Pulmonary artery endothelial cell (primary cell): ENCODE measurements around the gene STUB1. TPM values are rescaled to one million over a fixed set of nuclear protein-coding genes. Genes with fewer than 3 reads are reported as not detected.
"Not testable (repeated sequence)": the region's sequence is repeated elsewhere in the genome, so short reads cannot be mapped to it uniquely, and the experiment has no call there.

Experiments used
- DNase-seq: peaks from one replicate; pipeline ENCODE4 v3.0.0-alpha.2; 2011; ENCODE audit warnings: low read depth, low spot score
- total RNA-seq: library from RNA; depleted of rRNA; stranded (reverse); fragments of >200 nt; gene quantifications from 2 replicates; pipeline ENCODE4 v1.2.3, GENCODE V29; 2014

STUB1 gene
- total RNA-seq, 1 donor from 2014 or later: 146 TPM

DNA sequence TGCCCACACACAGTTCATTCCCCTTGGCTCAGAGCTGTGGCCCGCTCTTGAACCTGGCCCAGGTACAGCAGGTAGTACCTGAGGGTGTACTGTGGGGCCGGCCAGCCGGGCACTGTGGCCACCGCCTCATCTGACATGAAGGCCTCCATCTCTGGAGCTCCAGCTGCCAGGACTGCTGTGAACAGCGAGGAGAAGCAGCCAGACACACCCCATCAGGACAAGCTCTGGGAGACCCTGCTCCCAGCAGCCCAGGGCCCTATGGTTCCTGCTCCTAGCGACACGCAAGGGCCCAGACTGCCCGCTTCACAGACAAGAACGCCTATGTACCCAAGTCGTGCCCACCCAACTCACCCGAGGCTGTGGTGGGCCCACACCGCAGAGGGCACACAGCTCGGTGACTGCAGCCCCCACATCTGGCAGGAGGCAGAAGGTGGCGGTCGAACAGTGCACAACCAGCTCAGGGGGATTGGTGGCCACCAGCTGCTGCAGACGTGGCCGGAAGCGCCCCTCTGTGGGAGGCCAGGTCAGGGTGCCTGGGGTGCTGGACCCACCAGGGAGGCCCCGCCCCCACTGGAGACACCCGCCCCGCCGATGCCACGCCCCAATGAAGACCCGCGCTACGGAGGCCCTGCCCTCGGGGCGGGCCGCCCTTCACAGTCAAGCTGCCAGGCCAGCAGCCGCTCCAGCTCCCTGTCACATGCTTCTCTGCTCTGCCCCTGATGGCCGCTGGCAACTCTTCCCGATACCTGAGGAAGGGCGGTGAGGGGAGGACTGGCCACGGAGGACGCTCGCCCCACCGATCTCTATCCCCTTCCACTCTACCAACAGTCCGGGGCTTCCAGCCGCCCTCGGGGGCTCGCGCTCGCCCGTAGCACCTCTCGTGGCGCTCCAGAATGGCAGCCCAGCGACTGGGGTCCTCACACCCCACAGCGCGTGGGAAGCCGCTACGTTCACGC is 1.1 kb upstream of the STUB1 start:
- DNase-seq: no peak

DNA sequence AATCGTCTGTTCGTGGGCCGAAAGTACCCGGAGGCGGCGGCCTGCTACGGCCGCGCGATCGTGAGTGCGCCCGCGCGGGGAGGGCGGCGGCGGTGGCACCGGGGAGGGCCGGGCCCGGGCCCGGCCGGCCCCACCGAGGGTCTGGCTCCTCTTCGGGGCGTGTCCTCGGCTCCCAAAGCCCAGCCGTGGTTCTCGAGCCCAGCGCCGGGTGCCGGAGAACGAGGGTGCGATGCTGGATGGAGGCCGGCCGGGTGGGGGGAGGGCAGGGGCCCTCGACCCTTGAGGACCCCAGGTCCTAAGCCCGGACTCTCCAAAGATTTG is 375 bp downstream of the STUB1 start:
- DNase-seq: no peak

DNA sequence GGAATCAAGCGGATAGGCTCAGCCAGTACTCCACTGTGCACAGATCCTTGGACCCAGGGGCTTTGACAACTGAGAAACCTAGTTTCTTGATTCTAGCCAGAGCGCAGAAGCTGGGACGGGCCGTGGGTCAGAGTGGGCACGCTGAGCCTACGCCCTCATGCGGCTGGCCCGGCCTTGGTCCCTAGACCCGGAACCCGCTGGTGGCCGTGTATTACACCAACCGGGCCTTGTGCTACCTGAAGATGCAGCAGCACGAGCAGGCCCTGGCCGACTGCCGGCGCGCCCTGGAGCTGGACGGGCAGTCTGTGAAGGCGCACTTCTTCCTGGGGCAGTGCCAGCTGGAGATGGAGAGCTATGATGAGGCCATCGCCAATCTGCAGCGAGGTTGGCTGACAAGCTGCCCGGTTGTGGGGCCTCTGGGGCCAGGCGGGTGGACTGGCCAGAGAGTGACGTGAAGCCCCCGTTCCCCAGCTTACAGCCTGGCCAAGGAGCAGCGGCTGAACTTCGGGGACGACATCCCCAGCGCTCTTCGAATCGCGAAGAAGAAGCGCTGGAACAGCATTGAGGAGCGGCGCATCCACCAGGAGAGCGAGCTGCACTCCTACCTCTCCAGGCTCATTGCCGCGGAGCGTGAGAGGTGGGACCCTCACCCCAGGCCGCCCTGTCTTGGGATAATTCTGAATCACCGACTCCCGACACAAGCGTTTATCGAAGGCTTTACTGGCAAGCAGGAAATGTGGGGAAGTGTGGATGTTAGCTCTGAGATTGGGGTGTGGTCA is 946 bp downstream of the STUB1 start:
- no peak for DNase-seq

DNA sequence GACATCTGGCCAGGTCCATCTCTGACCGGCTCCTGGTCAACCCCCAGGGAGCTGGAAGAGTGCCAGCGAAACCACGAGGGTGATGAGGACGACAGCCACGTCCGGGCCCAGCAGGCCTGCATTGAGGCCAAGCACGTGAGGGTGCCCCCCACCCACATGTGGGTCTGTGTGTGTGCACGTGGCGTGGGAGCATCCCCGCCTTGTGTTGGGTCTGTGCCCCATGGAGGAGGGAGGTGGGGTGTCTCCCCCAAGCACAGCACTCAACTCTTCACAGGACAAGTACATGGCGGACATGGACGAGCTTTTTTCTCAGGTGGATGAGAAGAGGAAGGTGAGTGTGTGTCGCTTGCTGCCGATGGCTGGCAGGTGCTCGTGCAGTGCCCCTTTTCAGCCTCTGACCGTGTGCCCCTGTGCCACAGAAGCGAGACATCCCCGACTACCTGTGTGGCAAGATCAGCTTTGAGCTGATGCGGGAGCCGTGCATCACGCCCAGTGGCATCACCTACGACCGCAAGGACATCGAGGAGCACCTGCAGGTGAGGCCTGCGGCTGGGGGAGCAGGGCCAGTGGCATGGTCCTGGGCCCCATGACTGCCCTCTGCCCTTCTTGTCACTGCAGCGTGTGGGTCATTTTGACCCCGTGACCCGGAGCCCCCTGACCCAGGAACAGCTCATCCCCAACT is 1.7 kb downstream of the STUB1 start:
- DNase-seq: no peak

DNA sequence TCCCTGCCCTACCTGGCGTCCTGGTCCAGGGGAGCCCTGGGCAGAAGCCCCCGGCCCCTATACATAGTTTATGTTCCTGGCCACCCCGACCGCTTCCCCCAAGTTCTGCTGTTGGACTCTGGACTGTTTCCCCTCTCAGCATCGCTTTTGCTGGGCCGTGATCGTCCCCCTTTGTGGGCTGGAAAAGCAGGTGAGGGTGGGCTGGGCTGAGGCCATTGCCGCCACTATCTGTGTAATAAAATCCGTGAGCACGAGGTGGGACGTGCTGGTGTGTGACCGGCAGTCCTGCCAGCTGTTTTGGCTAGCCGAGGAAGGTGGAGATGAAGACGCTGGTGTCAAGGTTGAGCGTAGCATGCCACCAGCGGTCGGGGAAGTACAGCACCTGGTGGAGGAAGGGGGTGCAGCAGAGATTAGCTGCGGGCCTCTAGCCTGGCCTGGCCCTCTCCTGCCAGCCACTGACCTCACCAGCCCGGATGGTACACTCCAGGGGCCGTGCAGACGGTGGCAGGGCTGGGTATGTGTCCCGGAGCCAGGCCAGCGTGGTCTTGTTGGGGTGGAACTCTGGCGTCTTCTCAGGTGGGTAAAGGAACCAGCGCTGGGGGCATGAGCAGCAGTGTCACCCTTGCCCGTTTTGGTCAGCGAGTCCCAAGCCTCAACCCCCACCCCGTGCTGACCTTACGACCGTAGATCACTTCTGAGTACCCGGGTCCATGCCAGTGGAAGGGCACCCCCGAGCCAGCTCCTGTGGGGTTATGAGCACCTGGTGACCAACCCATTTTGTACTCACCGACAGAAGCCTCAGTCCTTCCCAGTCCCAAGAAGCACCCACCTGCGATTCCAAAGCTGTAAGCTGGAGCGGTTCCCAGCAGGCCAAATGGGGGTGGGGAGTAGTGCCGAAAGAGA is 2.5 kb downstream of the STUB1 start:
- no peak for DNase-seq

DNA sequence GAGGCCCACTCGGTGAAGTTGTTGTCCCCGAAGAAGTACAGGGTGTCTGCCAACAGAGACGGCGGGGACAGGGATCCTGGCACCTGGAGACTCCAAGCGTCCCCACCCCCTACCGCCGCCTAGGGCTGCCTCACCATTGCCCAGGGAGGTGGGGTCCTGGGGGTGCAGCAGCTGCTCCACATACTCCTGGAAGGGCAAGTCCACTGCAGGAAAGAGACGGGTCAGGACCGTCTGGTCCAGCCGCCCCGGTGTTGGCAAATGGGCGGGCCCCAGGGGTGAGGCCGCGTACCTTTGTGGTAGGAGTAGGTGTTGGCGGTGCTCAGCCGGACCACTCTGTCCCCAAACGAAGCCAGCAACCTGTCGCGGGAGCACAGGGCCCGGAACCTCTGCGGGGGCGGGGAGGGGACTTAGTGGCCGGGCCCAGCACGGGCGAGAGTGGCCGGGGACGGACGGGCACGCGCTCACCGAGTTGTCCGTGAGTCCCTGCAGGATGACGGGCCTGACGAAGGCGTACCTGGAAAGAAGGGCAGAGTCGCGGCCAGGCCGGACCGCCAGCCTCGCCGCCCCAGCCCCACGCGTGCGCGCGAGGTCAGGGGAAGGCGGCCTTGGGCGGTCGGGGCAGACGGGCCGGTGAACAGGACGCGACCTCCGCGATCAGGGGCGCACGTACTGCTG is 3.3 kb downstream of the STUB1 start:
- no peak for DNase-seq

DNA sequence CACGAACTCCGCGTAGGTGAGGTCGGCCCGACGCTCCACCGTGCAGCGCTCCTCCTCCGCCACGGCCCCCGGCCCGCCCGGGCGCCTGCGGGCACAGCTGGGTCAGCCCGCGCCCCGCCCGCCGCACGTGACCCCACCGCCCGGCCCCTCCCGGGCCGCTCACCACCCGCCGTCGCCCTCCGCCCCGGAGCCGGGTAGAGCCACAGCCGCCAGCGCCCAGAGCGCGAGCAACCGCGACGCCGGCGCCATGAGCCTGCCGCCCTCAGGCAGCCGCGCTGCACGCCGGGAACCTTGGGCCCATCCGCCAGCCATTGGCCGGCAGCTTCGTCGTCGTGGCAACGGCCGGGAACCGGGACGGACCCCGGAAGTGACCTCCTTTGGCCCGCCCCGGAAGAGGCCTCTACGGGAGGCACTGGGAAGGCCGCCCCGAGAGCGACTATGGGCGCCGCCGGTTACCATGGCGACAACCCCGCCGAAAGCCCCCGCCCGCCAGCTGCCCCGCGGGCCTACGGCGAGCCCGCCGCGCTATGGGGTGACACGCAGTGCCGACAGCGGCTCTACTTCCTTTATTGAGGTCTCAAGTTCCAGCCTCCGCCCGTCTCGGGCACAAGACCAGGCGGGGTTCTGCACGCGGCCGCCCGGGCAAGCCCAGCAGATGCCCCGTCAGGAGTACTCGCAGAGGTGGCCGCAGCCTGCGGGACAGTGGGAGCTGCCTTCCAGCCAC is 4.0 kb downstream of the STUB1 start, which contains the start of gene JMJD8:
Gene JMJD8, minus strand, starts transcription at position 264 of the 724 bp plus-strand sequence. Its CDS starts 15 bp downstream, at position 249.
- DNase-seq: peak; percentile 66

DNA sequence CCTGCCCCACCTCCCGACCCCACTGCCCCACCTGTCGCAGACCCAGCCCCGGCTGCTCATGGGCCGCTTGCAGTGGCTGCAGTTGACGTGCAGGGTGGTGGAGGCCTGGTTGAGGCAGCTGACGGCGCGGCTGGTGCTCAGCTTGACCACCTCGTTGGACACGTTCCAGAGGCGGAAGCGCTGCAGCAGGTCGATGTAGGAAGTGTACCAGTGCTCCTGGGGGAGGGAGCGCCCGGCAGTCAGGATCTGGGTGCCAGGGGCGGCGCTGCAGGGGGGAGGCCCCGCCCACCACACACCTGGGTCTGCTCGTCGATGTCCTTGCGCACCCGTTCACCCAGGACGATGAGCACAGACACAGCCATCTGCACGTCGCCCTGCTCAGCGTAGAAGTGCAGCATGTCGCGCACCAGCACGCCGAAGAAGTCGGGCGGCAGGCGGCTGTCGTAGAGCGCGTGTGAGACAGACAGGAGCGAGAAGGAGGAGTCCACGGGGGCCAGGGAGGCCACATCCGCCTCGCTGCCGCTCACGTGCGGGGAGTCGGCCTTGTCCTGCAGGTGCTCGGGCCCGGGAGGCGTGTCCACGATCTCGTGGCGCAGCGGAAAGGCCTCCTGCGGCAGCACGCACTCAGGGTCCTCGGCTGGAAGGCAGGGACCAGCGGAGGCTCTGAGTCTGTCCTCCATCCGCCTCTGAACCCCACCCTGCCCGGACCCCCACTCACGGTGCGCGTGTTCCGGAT is 4.9 kb downstream of the STUB1 start:
- no peak for DNase-seq

DNA sequence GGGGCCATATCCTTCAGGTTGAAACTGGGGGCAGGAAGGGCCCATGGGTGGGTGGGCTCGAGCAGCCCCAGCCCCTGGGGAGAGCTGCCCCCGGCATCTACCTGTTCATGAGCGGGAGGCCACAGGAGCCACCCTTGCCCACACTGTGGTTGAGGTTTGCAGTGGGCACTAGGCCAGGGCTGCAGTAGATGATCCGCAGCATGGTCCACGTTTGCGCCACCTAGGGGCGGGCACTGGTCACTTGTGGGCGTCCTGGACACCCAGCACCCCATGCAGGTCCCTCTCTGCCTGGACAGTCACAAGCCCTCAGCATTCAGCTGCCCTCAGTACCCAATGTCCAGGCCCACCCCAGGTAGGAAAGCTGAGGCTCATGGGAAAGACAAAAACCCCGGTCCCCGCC is 5.8 kb downstream of the STUB1 start:
- no peak for DNase-seq

DNA sequence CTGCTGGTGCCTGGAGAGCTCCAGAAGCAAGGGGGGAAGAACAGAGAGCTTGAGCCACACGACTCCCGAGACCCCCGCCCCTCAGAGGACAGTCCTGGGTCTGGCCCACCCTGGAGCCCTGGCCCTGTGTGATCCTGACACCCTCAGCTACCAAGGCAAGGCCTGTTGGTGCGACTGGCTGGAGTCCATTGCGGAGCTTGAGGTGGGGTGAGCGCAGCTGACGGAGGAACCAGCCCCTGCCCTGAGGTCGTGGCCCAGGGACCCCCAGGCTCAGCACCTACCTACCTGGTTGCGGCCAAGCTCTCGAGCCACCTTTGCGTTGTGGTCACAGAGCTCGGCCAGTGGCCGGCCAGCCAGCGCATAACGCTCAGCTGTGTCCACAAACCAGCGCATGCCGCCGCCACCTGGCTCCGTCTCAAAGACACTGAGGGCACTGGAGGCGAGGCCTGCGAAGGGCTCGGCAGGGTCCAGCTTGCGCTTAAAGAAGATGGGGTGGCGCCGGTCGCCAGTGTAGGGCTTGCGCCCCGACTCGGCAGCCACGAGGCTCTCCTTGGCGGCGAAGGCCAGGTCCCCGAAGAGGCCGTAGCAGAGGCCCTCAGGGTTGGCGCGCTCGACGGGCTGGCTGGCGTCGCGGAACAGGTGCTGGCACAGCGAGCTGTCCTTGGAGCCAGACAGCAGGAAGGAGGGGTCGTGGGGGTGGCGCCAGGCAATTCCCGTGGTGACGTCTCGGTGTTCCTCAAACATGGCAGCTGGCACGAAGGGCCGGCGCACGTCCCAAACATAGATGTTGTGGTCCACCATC is 6.5 kb downstream of the STUB1 start:
- no peak for DNase-seq

DNA sequence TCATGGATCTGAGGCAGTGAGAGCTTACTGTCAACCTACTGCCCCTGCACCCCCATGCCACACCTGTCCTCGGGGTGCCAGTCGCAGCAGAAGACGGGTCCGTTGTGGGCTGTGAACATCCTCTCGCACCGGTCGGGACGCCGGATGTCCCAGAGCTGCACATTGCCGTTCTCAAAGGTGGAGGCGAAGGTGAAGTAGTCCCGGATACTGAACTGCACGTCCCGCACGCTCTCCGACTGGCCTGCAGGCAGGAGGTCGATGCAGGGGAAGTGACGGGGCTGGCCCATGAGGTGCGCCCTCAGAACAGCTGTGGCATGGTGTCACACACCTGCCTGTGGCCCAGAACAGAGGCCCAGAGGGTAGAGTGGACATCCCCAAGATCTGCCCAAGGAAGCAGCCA is 7.3 kb downstream of the STUB1 start:
- DNase-seq: no peak

DNA sequence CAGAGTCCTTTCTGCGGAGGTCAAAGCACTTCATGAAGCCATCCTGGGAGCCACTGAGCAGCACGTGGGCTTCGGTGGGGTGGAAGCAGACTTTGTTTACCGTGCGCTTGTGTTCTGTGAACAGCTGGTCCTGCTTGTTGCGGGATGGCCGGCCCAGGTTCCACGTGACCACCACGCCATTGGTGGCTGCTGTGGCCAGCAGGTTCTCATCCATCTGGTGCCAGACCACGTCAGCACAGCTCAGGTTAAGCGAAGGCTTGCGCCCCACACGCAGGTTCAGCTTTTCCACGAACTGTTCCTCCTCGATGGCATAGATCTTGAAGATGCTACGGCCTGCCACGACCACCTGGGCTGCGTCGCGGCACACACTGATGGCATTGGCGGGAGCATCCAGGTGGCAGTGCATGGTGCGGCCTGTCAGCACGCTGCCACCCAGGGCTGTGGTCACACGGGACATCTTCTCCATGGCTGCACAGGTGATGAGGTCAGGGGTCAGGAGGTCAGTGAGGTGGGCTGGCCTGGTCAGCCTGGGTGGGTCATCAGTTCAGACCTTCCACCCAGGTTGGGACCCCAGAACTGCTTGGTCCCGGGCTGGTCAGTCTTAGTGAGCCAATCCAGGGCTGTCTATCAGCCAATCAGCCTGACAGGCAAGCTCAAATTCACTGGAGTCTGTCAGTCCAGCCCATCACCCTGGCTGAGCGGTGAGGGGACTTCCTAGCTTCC is 9.1 kb downstream of the STUB1 start:
- no peak for DNase-seq

DNA sequence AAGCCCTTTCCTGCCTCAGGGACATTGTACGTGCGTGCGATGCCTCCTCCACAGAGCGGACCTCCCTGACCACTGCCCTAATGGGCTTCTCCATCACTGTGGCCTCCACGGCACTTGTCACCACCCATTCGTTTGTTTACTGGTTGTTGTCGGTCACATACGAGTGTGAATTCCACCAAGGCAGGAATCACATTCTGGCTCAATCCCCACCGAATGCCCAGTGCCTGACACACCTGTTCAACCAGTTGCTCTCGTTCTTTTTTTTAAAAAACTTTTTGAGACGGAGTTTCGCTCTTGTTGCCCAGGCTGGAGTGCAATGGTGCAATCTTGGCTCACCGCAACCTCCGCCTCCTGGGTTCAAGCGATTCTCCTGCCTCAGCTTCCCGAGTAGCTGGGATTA is 11.0 kb downstream of the STUB1 start:
- not testable (repeated sequence) for DNase-seq

DNA sequence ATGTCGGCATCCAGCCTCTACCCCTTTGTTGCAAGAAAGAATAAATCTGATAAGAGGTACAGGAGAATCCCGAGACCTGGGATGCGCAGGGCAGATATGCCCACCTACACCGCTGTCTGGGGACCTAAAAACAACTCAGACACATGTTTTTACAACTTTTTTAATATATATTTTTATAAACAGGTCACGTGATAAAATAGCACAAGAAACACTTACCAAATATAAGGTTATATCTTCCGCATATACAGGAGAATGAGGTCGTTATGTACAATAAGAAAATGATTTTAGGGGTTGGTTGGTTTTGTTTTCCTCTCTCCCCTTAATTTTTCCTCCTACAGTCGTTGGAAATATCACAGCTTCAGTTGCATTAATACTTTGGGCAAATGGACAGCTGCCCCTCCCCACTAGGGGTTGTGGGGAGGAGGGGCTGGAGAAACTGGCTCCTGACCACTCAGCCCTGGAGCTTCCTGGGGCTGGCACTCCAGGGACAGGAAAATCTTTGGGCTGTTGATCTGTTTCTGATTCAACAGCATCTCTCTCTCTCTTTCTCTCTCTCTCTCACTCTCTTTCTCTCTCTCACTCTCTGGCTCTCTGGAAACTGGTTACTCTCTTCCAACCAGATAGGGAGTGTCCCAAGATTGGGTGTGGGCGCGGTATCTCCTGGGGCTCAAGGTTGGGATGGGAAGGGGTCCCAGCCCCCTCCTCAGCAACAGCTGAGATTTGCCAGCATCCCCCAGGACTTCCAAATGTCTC is 12.3 kb downstream of the STUB1 start:
- DNase-seq: no peak

DNA sequence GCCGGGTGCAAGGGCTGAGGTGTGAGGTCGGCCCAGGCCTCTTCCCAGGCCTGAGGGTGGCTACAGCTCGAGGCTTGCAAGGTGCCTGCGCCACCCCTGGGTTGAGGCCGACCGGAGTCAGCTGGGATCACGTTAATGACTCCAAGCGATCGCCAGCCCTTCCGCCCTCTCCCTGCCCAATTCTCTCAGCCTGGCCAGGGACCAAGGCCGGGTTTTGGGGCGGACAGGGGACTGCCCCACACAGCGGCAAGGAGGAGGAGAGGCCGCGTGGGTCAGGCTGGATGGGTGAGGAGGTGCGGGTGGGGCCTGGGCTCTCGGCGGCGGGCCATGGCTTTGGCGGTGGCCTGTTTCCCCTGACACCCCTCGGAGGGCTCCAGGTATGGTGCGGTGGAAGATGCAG is 13.2 kb downstream of the STUB1 start:
- no peak for DNase-seq

DNA sequence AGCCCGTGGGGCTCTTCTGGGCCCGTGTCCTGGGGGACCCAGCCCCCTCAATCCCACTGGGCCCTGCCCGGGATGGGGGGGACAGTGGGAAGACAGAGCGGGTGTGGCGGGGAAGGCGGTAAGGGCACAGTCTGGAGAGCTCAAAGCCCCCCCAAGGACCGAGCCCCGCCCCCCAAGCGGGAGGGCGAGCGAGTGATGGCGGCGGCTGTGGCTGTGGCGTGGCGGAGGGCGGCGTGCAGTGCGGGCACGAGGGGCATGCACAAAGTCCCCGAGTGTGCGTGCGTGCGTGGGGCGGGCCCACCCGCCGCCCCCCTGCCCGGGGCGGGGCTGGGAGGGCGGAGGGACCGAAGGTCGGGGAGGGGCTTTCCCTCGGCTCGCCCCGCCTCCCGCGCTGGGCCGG is 13.6 kb downstream of the STUB1 start:
- DNase-seq: no peak
